Erythroblast (primary cell): ENCODE measurements around the gene CBLB.

Experiments used
- GATA1 ChIP-seq: IDR thresholded peaks from 2 replicates; pipeline ENCODE4 v1.6.1; 2011; ENCODE audit warnings: low read depth, mild to moderate bottlenecking, control low read depth, low read length, moderate library complexity
- POLR2A ChIP-seq: IDR thresholded peaks from 2 replicates; pipeline ENCODE4 v1.6.1; 2011; ENCODE audit warnings: mild to moderate bottlenecking, low read length

DNA sequence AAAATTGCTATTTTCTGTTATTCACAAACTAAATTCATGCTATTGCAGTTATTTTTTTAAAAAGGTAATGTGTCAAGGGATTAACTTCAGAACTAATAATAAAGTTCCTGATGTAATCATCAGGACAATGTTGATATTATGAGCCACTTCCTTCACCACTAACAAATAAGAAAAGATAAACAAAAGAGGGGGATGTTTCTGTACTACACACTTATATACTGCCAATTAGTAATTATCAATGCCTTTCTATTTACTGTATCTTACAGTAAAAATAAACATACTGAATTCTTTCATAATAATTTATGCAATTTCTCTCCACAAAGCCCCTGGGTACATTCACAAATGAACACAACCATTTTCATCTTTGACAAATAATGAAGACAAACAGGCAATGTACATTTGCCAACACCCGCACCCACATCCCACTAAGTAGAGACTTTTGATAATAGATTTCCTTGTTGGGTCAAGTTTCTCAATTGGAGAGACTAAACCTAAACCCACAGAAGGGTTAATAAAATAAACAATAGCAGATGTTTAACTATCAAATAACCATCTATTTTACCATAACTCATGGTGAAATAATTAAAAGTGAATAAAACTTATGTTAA lies 3.7 kb downstream of the CBLB start:
- TF ChIP-seq GATA1 = no peak
- TF ChIP-seq POLR2A = no peak
